GM12801 (cell line): ENCODE results near the gene TENM4.

Source experiments
- CTCF ChIP-seq: IDR thresholded peaks from one replicate; pipeline ENCODE4 v1.5.1; 2011; ENCODE audit warnings: control low read depth; ENCODE audit not compliant: insufficient read length; ENCODE audit errors: extremely low read depth

Gene TENM4

GRCh38 chr11:78965432-78965831, 475.4 kb downstream of the TENM4 start:
- TF ChIP-seq CTCF, result no peak

- no peak for TF ChIP-seq CTCF
Measured at GRCh38 chr11:78961937-78962701, 478.7 kb downstream of the TENM4 start.

GRCh38 chr11:78961247-78961646, 479.6 kb downstream of the TENM4 start:
- TF ChIP-seq CTCF, result no peak

GRCh38 chr11:78958444-78958843, 482.4 kb downstream of the TENM4 start:
- TF ChIP-seq CTCF, result no peak

GRCh38 chr11:78957476-78958245, 483.2 kb downstream of the TENM4 start:
- TF ChIP-seq CTCF, result no peak

- TF ChIP-seq CTCF, result no peak
Measured at GRCh38 chr11:78954696-78955095, 486.1 kb downstream of the TENM4 start.

GRCh38 chr11:78954261-78954660, 486.6 kb downstream of the TENM4 start:
- TF ChIP-seq CTCF, result no peak
